HepG2 (cell line): ENCODE measurements around the gene HAGHL. TPM values are rescaled to one million over a fixed set of nuclear protein-coding genes. Genes with fewer than 3 reads are reported as not detected.
A peak's percentile ranks its signal among the peaks of the same experiment; 100 is the strongest.

Source experiments
- AHDC1 ChIP-seq: sonication (generic); formaldehyde crosslinking; IDR thresholded peaks from 2 replicates; pipeline ENCODE4 v1.5.1; 2020; ENCODE audit warnings: mild to moderate bottlenecking, missing genetic modification reagents, borderline replicate concordance
- ATF6 ChIP-seq: sonication (generic); formaldehyde crosslinking; conservative IDR thresholded peaks from 2 replicates; pipeline ENCODE4 v1.4.0; 2020; ENCODE audit warnings: missing genetic modification reagents
- BRCA1 ChIP-seq: sonication (generic); formaldehyde crosslinking; IDR thresholded peaks from 2 replicates; pipeline ENCODE4 v1.4.0; 2020; ENCODE audit warnings: missing genetic modification reagents
- IKZF5 ChIP-seq: IDR thresholded peaks from 2 replicates; pipeline ENCODE4 v1.6.1; 2018; ENCODE audit warnings: missing genetic modification reagents, mild to moderate bottlenecking, missing compliant biosample characterization
- MTF2 ChIP-seq: sonication (generic); formaldehyde crosslinking; IDR thresholded peaks from 2 replicates; pipeline ENCODE4 v1.5.0; 2020; ENCODE audit warnings: missing genetic modification reagents, borderline replicate concordance
- NFKBIZ ChIP-seq: IDR thresholded peaks from 2 replicates; pipeline ENCODE4 v1.6.1; 2018; ENCODE audit warnings: missing genetic modification reagents, missing compliant biosample characterization
- SMARCC2 ChIP-seq: fragments of 450-650 bp; IDR thresholded peaks from 2 replicates; pipeline ENCODE4 v1.6.1; 2017; ENCODE audit warnings: antibody characterized with exemption, mild to moderate bottlenecking
- ZBTB40 ChIP-seq, 2 experiments: fragments of 450-650 bp in 1 of 2; sonication (generic) in 1 of 2; formaldehyde crosslinking in 1 of 2; IDR thresholded peaks; 2 replicates each; pipeline versions ENCODE4 v1.6.1 to v1.8.0; 2016 to 2022; ENCODE audit warnings: antibody characterized with exemption in 1 of 2, mild to moderate bottlenecking in 1 of 2, missing genetic modification reagents in 1 of 2
- ZFY ChIP-seq: sonication (generic); formaldehyde crosslinking; IDR thresholded peaks from 2 replicates; pipeline ENCODE4 v1.4.0; 2020; ENCODE audit warnings: missing genetic modification reagents
- polyA plus RNA-seq, 8 experiments: library from polyadenylated mRNA; depleted of rRNA in 3 of 8; stranded (reverse) in 7 of 8; unstranded in 1 of 8; fragments of >200 nt; fragmentation: Illumina TruSeq in 4 of 8; extraction: Trizol in 4 of 8; gene quantifications; 2 replicates each; pipeline versions ENCODE4 v1.2.1 to v1.2.3, GENCODE V29; 2011 to 2016; ENCODE audit warnings: low read depth in 4 of 8, missing spikeins in 1 of 8, mixed read lengths in 1 of 8; ENCODE audit not compliant: insufficient read depth in 1 of 8
- total RNA-seq, 5 experiments: library from RNA; depleted of rRNA; stranded (reverse); fragments of >200 nt; fragmentation: Illumina TruSeq; extraction: Trizol; gene quantifications; 2 replicates each; pipeline ENCODE4 v1.2.3, GENCODE V29; 2016; ENCODE audit warnings: low read depth in 1 of 5

HAGHL gene
- total and polyA plus RNA-seq, 2 of the 13 experiments (the other 11 are each of a cell fraction or from before 2014, with no cell fraction given): 3.4 to 8.4 TPM

GRCh38 chr16:695355-696089, 31.4 kb upstream of the HAGHL start (continued):
- no peak for TF ChIP-seq ZBTB40 (IDR thresholded peaks at IDR 0.05)
- peak; percentile 80; the same call in 1 of the 2 replicates for TF ChIP-seq ZBTB40 (CRISPR knock-in tag; IDR thresholded peaks at IDR 0.05)
- TF ChIP-seq BRCA1 (CRISPR knock-in tag): no peak
- TF ChIP-seq IKZF5 (CRISPR knock-in tag): no peak
- 0 out of 2 replicates have a peak, but pooled peaks have one; percentile 31 for TF ChIP-seq AHDC1 (CRISPR knock-in tag)
- no peak for TF ChIP-seq ATF6 (CRISPR knock-in tag)
- TF ChIP-seq MTF2 (CRISPR knock-in tag): peak; percentile 94; the same call in 1 of the 2 replicates
- no peak for TF ChIP-seq SMARCC2
- TF ChIP-seq NFKBIZ (CRISPR knock-in tag): 0 out of 2 replicates have a peak, but pooled peaks have one; percentile 42
- TF ChIP-seq ZFY (CRISPR knock-in tag): peak; percentile 69
